Stimulated activated CD4-positive, alpha-beta T cell treated with anti-CD3 and anti-CD28 coated beads, Interleukin-1b, Interleukin-23, amount 100 ng/mL, for 48 hours (primary cell): ENCODE data around the gene CMC4.

Source experiments
- DNase-seq: peaks from one replicate; pipeline ENCODE4 v3.0.0-alpha.2; 2020

The CMC4 gene

GRCh38 chrX:155052738-155053498 is 18.0 kb downstream of the CMC4 start:
- no peak for DNase-seq

DNA sequence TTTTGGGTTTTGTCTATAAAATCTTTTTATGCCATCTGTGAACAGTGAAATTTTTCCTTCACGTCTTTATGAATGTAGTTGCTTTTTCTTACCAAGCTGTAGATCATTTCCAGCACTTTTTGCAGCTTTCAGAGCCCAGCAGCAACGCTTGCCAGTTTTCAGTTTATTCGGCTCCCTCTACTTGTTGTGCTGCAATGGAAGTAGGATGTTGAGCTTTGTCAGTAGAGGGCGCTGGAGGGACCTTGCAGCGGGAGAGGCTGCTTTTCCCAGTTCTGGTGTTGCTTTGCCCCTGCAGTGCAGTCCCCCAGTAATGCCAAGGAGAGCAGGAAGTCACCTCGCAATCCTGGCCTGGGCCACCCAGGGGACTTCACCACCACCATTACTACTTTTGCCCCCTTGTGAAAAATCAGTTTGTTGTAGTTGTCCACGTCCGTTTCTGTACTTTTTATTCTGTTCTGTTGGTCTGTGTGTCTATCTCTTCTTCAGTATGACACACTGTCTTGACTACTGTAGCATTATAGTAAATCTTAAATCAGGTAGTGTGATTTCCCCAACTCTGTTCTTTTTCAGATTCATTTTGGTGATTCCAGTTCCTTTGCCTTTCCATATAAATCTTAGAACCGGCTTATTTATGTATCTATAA is 21.8 kb downstream of the CMC4 start:
- DNase-seq, result peak; percentile 36

DNA sequence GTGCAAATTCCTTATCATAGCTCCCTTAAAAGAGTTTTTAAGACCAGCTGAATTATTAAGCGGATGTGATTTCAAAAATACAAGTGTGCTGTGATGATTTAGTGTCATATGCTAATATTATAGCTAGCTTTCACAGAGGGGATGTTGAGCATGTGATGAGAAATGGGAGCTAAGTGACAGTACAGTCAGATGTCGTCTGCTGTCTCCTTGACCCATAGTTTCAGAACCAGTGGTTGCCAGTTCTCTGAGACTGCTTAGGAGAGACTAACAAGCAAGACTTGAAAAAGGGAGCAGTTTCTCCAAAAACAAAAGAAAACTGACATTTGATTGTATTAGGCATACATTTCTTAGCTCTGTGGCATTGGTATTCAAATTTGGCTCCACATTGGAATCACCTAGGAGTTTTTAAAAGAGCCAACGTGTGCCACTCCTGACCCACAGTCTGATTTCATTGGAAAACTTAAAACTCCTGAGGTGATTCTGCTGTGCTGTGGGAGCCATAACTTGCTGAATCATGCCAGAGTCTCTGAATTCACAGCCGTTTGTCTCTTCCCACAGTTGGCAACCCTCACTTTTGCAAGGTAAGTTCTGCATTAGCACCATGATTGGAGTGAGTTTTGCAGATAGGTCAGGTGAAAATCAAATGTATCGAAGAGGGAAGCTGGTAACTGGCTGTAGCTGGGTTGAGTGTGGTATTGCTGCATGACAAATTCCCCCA is 24.0 kb downstream of the CMC4 start:
- no peak for DNase-seq

GRCh38 chrX:155046129-155046810 is 24.7 kb downstream of the CMC4 start:
- no peak for DNase-seq

GRCh38 chrX:155035688-155036087 is 35.2 kb downstream of the CMC4 start:
- no peak for DNase-seq

GRCh38 chrX:155031657-155032056 is 39.3 kb downstream of the CMC4 start:
- DNase-seq, result no peak

DNA sequence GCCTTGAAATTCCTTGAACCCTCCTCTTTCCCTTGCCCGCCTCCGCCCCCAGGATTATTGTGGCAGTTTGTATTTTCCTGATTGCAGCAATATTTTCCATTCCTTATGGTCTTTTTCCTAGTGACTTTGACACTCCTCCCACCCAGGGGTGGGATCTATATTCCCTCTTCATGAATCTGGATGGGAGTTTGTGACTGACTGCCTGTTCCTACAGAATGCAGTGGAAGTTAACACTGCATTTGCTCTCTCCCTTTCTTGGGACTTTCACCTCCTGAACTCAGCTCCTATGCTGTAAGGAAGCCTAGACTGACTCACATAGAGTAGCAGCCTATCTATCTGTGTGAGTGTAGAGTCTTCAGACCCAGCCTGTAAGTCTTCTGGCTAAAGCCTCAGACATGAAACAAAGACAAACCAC is 42.1 kb downstream of the CMC4 start:
- no peak for DNase-seq

DNA sequence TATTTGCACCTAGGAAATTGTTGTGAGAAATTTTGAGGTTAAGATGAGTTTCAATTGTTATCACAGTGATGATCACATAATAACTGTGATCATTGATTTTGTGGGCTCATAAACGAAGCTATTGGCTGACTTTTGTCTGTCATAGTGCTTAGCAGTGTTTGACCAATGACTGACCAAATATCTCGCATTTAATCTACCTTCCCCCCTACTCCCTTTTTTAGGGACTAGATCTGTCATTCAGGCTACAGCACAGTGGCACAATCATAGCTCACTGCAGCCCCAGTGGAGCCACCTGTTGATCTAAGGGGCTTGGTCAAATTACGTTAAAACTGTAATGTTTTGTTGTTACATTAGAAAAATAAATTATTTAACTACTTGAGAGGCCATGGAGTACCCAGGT is 42.8 kb downstream of the CMC4 start:
- DNase-seq, result no peak

DNA sequence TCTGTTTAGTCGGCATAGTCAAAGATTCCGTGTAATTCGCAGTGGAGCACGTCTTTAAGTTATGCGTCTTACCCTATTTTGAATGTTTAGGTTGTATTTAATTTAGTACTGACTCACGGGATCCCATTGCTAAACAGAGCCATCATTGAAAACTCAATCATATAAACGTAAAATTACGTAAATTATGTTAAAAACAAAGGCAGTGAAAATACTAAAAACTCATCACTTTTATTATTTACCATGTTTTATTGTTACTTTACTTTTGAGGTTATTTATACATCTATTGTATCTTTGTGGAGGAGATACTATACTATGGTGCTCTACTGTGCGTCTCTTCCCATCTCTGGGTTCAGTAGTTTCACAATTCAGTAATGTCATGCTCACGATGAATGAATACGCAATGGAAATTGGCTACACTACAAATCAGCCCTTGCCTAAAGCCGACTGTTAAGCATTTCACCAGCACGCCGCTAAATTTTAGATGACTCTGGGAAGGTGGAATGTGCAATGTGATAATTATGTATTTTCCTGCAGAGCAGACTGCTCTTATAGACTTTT is 43.3 kb downstream of the CMC4 start:
- DNase-seq, result peak; percentile 10

DNA sequence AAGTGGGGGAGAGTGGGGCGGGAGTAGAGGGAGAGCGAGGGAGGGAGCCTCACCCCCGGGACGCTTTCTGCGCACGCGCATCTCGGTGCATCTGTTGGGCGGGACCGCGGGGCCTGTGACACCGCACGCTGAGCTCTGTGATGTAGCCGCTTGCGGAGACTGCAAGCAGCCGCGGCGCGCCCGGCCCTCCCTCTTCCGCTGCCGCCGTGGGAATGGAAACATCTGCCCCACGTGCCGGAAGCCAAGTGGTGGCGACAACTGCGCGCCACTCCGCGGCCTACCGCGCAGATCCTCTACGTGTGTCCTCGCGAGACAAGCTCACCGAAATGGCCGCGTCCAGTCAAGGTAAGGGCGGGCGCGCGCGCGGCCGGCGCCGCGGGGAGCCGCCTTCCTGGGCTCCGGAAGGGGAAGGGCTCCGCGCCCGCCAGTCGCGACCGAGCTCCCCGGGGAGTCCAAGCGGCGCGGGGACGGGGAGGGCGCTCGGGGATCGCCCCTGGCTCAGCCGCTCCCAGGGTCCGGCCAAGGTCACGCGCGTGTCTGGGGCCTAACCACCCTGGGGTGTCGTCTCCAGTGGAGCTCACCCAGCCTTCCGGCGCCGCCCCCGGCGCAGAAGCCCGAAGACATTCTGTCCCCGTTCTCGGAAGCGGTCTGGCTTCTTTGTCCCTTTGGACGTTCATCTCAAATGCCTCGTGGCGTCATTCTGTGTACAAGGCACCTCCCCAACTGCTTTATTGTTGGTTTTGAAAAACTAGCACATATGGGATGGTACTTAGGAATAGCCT is 44.0 kb downstream of the CMC4 start, which contains the start of gene FUNDC2:
Gene FUNDC2, plus strand, starts transcription at position 118 of the 782 bp plus-strand sequence. Its CDS starts 95 bp downstream, at position 213.
- peak; percentile 94 for DNase-seq

- DNase-seq, result no peak
These were observed 44.6 kb downstream of the CMC4 start for GRCh38 chrX:155026420-155026726.

GRCh38 chrX:155023907-155024833 is 46.8 kb downstream of the CMC4 start:
- DNase-seq, result no peak

GRCh38 chrX:155022585-155022984 is 48.4 kb downstream of the CMC4 start, which contains the start of gene F8:
F8 (minus strand) TSS chrX:155022723; CDS start chrX:155022552, 171 bp downstream.
- no peak for DNase-seq

DNA sequence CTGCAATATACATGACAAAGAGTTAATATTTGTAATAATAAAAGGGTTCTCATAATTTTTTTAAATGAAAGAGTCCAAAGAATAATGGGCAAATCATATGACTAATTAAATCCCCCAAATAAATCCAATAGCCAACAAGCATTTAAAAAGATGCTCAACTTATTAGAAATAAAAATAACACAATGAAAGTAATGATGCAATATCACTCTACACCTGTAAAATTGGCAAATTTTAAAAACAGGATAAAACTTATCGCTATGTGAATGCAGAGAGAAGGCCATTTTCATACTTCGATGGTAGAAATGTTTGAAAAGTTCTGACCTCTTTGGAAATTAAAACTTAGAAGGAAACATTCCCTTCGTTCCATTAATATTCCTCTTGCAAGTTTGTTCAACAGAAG is 50.3 kb downstream of the CMC4 start:
- DNase-seq, result no peak
